SH-SY5Y (cell line): ENCODE measurements around the gene GSDME.

Source experiments
- GATA2 ChIP-seq: IDR thresholded peaks from 2 replicates; pipeline ENCODE4 v1.6.1; 2011; ENCODE audit warnings: mild to moderate bottlenecking, low read depth, low read length
- GATA3 ChIP-seq: IDR thresholded peaks from 2 replicates; pipeline ENCODE4 v1.6.1; 2011; ENCODE audit warnings: low read depth, mild to moderate bottlenecking, low read length, moderate library complexity

- TF ChIP-seq GATA2 (no peak), GATA3 (no peak)
Observed at GRCh38 chr7:24668927-24669635, 88.2 kb downstream of the GSDME start.
